GM21737 (cell line): ENCODE results near the gene POU2F2.

Source experiments
- ATAC-seq: cut with Tn5 transposase; IDR thresholded peaks from one replicate; pipeline ENCODE4 v1.9.1; 2021; ENCODE audit warnings: mild to moderate bottlenecking, moderate library complexity; ENCODE audit not compliant: unreplicated experiment

Gene POU2F2

DNA sequence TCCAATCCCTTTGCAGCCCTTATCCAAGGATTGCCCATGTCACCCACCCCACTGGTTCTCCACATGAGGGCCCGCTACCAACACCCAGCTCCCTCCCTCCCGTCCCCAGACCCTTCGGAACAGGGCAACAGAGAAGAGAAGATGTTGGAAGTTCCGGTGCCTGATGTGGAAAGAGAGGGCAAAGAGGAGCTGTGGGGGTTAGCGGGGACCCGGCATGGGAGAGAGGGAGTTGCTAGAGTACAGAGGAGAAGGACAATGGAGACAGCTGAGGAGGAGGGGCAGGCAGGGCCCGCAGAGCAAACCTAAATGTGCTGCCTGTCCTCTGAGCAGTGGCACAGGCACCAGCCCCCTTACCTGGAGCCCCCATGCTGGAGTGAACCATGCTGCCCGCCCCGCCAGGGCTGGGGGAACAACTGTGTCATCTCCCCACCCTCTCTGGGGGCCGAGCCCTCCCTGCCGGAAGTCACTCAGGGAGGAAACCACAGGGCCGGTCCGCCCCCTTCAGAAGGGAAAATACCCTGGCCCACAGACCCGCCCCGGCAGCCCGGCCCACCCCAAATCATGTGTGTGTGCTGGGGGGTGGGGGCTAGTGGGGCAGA is at the start of gene POU2F2:
Gene POU2F2, minus strand, starts transcription at position 417 of the 599 bp plus-strand sequence. Its CDS starts 35 bp downstream, at position 382.
- ATAC-seq = peak; percentile 40

DNA sequence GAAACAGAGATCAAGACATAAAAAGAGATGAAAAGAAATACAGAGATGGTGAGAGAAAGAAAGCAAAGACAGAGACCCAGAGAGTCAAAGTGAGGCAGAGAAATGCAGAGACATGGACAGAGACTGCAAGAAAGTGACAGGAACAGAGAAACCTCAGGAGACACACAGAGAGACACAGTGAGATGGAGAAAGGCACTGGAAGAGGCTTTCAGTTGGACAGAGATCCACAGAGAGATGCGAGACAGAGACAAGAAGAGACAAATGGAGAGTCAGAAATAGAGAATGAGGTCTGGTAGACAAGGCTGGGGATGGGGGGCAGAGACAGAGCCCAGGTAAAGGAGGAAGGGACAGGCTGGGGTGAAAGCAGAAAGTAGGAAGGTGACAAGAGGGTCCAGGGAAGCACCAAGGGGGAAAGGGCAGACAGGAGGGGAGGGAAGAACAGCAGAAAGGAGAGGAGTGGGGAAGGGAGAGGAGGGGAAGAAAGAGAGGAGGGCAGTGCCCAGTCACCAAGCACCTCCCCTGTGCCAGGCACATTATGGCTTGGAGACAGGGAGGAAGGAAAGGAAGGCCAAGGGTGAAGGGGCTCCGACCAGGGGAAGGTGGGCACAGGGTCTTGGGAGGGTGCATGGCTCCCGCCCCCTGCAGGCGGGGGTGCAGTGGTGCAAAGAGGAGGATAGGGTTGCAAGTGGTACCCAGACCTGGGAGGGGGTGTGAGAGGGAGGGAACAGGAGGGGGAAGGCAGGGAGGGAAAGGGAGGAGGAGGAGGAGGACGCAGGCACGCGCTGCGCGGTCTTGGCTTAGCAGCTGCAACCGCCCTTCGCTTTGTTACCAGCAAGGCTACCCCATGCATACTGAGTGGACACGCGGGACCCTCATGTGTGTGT is 46.8 kb upstream of the POU2F2 start:
- ATAC-seq = no peak

DNA sequence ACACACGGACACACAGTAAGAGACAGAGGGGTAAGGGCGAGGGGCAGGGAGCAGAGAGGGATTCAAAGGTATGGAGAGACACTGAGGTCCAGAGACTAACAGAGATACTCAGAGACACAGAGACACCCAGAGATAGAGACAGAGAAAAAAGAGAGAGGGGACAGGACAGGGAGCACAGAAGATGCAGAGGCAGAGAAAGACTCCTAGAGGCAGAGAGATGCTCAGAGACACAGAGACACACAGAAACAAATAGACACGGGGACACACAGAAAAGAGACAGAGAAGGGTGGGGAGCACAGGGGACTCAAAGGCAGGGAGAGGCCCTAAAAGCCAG is 45.4 kb upstream of the POU2F2 start:
- ATAC-seq = no peak

DNA sequence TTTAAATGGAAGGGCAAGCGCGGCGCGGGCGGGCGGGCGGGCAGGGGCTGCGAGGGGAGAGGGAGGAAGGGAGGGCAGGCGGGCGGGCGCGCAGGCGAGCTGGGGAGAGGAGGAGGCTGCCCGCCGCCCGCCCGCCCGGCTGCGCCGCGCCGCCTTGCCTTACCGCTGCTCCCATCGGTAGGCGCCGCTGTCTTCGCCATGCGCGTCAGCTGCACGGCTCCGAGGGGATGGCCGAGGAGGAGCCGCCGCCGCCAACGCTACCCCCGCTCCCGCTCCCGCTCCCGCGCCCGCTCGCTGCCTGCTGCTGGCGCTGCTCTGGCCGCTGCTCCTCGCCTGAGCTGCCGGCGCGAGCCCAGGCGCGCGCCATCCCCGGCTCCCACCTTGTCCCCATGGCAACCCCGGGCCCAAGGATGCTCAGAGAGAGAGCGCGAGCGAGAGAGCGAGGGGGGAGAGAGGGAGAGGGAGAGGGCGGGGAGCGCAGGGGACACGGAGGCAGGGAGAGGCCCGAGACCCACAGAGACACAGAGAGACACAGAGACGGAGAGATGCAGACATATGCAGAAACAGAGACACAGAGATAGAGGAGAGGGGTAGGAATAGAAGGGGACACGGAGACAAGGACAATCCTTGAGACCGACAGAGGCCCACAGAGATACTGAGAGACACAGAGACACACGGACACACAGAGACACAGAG is 44.9 kb upstream of the POU2F2 start:
- ATAC-seq = peak; percentile 71

DNA sequence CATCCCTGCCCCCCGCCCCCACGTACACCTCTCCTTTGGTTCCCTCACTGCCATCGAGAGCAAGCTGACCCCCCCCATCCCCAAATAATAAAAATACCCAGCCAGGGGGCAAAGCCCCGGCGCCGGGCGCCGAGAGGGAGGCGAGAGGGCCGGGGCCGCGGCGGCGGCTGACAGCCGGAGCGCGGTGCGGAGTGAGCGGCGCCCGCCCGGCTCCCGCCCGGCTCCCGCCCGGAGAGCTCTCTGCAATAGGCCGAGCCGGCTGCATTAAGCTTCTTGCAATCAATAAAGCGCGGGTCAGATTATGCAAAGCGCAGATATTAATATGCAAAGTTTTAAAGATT is 44.4 kb upstream of the POU2F2 start:
- no peak for ATAC-seq

DNA sequence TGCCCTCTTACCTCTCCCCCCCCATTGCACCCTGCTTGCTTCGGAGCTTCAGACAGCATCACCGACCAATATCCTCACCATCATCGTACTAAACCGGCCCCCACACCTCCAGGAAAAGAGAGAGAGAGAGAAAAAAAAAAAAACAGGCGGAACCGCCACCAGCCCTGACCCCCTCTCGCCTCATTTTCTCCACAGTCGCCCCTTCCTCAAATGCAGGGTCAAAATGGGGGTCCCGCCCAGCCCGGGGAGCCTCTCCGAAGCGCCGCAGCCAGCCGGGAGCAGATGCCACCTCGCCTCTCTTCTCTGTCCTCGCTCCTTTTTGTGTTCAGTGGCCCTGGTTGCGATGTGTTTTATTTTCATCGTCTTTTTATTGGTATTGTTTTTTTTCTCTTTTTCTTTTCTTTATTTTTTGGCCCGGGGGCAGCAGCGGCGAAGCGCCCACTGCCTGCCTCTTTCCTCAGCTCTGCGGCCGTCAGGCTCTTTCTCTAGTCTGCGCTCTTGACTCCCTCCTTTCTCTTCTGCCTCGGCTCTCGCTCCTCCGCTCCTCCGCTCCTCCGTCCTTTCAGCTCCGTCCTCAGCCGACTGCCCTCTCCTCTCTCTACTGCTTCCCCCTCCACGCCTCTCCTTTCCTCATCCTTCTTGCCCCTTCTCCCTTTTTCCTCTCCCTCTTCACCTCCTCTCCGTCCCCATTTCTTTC is 43.9 kb upstream of the POU2F2 start:
- no peak for ATAC-seq

DNA sequence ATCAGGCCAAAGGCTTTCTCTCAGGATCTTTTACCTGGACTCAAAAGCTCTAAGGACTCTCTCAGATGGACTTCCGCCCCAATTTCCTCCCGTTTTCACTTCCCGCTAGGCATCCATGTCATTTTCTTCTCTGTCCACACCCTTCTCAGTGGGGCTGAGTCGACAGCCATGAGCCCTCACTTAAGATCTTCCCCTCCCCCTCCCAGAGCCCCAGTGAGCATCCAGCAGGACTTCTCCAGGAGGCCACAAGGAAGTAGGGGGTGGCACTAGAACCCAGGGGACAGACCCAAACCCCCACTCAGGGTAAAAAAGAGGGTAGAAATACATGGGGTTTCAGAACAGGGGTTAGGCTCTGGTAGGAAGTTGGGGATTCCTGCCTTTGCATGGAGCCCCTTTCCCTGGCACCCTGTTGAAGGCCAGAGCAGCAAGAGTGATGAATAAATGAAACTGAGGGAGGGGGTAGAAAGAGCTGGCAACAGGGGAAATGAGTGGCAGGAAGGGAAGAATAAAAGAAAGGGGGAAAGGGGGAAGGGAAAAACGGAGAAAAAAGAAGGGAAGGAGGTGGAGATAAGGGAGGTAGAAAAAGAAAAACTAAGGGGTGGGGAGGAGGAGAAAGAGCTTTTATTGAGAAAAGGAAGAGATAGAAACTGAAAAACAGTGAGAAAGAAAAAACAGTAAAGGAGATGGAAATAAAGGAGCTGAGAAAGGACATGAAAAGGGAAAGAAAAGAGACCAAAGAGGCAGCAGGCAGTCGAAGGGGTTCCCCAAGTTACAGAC is 42.9 kb upstream of the POU2F2 start:
- ATAC-seq = no peak

DNA sequence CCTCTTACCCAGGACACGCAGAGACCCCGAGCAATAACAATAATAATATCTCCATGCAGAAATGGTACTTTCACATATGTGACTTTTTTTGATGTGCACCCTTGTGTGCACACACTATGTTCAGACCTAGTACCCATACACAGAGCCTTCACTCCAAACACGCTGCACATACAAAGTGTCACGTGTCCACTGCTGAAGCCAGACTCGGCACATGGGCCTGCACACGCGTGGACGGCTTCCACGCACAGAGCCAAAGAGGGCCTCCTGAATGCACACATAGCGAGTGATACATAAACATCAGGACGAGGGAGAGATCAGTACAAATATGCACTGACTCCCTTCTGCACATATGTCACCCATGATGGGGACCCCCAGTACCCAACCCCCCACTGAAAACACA is 41.9 kb upstream of the POU2F2 start:
- ATAC-seq = no peak

DNA sequence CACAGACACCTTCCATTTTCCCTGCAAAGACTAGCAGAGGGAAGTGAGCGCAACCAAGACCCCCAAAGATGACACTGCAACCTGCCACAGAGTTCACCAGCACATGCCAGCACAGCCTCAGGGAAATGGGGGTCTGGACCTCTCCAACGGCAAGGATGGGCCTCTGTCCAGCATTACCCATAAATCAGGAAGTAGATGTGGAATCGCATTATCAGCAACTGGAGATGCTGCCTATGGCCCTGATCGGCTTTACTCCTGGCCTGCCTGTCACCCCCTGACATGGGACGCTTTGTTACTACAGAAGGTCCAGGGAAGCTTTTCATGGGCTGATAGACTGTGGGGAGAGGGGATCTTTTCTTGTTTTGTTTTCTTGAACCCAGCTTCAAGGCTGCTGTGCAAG is 41.4 kb upstream of the POU2F2 start:
- ATAC-seq = no peak

DNA sequence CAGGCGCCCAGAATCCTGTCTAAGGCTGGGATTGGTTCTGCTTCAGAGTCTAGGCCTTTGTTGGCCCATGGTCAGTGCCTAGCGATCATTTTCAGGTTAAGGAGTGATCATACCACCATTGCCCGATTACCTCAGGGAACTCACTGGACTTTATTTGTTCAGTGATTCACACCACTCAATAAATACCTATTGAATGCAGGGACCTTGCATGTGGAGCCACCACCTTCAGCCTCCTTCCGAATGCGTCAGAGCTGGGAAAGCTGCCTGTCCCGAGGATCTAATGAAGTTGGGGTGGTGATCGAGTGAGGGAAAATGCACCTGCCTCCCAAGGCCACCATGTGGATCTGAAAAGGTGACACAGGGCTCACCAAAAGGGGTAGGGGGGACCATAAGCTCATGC is 40.0 kb upstream of the POU2F2 start:
- no peak for ATAC-seq

DNA sequence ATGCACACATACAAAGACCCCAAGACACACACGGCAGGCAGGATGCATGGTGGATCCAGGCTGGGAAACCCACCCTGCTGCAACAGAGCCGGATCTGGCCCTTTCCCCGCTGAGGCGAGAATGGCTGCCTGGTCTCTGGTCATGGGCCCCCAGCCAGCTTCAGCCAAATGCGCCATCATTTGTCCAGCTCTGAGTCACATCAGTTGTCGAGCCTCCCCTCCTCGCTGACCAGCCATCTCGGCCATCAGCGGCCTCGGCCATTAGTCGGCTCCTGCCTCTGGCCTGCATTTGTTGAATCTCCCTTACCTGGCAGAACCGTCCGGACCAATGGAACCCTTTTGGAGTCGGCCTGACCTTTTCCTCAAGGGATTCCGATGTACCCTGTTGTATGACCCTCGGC is 38.5 kb upstream of the POU2F2 start:
- no peak for ATAC-seq

DNA sequence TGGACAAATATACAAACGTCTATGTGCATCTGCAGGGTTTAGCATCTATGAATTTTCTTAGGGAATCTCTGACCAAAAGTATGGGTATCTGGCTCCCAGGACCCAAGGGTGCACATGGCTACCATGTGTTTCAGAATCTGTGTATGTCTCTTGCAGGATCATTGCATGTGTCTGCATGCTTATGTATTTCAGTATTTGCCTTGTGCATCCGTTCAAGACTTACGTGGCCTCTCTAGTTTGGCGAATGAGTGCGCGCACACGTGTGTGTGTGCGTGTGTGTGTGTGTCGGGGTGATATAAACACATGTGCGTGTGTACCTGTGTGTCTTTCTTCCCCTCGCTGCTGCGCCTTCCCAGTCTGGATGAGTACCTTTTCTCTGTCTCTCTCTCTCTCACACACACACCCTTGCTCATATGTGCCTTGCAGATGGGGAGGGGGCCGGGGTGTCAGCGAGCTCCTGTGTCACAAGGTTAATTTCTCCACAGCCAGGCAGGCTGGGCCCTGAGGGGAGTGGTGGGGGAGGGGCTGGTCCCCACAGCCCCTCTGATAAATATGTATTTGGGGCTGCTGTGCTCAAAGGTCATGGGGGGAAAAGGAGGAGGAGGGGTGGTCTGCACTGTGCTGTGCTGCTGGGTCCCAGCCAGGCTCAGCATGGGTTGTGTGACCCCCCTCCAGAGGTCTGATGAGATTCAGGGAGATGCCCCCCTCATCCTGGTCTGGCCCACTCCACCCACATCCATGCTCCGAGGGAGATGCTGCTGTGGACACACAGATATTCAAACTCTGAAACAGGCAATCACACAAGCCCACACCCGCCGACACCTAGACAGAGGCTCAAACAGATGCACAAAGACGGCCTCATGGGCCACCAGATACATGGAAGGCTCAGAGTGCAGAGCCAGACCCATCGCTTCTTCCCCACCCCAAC is 37.5 kb upstream of the POU2F2 start:
- no peak for ATAC-seq

DNA sequence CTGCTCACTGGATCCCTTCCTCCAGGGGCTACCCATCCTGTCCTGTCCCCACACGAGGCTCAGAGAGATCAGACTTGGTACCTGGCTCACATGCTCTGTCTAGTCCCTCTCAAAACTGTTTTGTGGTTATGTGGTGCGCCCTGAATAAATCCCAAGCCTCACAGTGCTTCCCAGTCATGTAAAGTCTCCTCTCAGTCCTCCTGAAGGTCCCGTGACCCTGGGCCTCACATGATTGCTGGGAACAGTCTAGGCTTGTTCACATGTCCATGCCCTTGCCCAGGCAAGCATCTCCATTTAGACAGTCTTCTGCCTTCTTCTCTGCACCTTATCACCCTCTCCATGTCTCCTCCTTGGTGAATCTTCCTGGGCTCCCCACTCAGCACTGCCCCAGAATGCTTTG is 36.0 kb upstream of the POU2F2 start:
- no peak for ATAC-seq

DNA sequence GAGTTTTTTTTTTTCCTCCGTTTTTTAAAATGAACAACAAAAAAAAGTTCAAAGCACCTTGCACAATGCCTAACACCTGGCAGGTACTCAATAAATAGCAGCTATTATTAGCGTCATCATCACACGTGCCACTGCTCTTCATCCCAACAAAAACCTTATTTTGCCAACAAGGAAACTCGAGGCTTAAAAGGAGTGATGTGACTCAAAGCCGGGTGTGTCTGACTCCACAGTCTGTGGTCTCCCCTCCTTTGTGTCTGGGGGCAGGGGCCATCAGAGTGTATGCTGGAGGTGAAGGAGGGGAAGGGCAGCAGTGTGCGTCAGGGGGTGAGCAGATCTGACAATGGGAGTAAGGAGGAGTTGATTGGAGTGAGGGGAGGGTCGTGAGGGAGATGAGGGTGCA is 34.1 kb upstream of the POU2F2 start:
- no peak for ATAC-seq

DNA sequence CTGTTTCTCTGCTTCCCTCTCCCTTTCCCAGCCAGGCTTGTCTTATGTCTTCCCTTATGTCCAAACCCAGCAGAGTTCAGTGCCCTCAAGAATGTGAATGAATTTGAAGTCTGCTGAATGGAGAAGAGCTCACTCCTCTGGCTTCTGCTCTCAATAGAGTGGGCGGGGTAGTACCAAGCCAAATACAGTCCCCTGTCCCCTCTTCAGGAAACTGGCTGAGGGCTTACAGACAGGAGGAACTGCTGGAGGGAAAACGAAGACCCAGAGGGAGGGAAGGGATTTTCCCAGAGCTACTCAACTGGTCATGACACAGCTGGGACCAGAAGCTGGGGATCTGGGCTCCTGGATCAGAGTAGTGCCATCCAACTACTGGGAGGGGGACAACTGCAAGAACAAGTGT is 32.9 kb upstream of the POU2F2 start:
- no peak for ATAC-seq

DNA sequence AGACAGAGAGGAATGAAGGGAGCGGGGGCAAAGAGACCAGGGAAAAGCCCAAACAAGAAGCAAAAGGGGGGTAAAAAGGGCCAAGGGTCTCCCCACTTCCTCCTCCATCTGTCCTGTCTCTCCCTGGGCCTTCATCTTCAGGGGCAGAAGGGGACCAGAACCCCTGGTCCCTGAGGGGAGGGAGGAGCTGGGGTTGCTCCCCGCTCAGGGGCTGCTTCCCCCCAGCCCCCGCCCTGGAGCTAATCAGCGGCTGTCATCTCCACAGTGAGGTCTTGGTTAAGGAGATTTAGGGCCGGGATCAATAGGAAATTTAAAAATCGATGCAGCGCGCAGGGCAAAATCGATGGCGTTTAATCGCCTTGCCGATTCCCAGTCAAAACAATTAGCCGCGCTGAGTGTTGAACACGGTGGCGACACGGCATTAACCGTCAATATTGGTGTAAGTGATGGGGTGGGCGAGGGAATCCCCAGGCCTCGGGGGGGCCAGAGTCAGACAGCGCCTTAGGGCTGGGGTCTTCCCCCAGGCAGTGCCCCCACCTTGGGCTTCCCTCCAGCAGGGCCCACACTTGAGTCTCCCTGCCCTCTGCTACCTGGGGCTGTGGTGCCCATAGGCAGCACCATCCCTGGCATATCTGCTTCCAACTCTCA is 29.5 kb upstream of the POU2F2 start:
- ATAC-seq = no peak

DNA sequence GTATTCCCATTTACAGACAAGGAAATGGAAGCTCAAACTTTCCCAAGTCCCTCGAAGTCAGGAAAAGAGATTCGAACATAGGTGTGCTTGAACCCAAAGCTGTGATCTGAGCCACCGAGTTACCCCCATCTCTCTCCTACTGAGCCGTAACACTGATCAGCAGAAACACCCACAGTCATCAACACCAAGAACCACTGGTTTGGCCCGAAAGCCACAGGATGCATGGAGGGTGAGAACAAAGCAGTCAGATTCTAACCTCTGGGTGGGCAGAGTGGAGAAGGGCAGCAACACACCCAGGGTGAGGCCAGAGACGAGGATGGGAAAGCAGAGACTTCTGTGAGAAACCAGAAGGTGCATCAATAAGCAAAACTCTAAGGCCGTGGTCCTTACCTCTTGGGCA is 27.7 kb upstream of the POU2F2 start:
- no peak for ATAC-seq

DNA sequence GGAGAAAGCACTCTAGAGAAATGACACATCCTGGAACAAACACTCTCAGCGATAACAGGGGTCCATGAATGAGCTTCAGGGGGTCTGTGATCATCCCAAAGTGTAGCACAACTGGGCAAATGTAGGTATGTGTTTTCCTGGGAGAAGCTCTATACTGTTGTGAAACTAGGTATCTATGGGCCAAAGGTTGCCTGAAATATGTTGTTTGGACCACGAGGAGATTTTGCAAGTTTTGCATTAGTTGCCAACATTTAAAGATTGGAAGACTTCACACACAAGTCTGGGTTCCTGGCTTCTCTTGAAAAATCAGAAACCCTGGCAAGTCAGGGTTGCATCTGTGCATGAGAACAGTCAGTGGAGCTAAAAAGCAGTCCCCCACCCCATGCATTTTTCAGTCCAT is 26.7 kb upstream of the POU2F2 start:
- ATAC-seq = no peak

DNA sequence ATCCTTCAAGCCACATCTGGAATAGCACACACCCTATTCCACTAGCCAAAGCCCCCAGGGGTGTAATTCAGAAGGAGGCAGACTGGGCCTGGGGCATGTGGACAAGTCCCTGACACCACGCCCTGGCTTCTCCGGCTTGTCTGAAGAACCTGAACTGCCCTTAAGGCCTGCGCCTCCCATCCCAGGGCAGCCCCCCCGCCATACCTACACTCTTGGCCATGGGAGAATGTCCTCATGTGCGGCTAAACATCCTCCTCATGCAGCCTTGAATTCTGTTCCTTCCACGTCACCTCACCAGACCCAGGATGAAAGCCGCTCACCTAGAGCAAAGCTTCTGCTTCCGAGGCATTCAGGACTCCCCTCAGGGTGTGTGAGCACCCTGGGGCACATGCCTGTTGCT is 24.3 kb upstream of the POU2F2 start:
- no peak for ATAC-seq
